ENCODE data around the gene SAMD11.
"Not testable (repeated sequence)": the region's sequence is repeated elsewhere in the genome, so short reads cannot be mapped to it uniquely, and the experiment has no call there.

SAMD11 gene

DNA sequence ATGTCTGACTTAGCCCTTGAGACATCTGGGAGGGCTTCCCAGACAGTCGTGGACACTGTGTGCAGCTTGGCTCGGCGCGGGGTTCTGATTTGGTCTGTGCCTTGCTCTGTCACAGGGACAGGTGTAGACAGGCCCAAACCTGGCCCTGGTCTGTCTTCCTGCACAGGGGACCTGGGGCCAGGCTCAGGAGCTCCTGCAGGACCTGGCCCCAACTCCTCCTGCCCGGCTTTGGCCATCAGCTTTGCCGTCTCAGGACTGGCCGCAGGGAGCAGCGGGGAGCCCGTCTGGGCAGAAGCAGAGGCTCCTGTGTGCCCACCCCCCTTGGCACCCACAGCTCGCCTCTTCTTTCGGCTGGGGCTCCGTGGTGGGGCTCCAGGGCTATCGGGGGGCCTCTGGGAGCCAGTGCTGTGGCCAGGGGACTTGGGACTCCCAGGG is 56.4 kb downstream of the SAMD11 start:
- no peak for DNase-seq

DNA sequence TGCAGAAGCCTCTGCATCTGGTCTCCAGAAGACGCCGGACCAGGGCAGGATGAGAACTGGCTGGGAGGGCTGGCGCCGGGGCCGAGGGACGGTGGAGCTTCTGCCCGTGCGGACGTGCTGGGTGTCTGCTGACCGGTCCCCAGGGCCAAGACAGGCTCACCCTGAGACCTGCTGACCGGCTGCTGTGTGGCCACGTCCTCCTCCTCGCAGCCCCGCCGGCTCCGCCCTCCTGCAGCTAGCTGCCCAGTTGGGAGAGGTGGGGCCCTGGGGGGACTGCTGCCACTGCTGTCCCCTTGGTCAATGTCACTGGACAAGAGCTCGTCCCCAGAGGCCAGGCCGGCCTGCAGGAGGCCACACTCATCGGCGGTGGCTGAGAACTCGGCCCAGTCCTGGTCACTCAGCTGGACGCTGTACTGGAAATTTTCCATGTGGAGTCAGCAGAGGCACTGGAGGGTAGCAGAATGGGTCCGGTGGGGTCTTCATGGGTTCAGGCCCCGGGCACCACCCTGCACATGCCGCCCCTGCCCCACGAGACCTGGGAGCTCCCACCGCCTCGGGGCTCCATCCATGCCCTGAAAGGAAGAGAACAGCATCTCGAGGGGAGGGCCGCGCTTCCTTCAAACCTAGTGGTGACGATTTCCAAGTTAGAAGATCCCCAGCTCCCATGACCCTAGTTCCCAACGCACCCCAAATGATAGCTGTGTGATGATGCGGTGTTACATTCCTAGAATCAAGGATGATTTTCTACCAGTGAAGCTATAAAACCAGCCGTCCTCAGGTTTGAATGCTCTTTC is 57.1 kb downstream of the SAMD11 start:
- DNase-seq: no peak

DNA sequence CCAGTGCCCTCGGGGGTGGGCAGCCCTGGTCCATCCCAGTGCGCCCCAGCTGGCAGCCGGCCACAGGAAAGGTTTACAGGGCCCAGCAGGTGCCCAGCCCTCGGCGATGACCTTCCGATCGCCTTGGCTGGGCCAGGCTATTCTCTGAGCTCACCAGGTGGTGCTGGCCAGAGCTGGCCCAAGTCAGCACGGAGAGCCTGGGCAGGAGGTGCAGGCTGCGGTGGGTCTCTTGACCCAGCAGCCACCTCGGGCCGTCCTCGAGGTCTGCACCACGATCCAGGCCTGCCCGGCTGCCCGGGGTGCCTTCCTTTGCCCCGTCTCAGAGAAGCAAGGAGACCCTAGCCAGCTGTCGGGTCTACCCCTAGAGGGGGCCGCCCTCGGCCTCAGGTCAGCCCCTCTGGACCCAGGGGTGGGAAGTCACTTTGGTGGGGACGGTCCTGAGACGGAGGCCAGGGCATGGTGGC is 57.8 kb downstream of the SAMD11 start:
- DNase-seq: no peak

DNA sequence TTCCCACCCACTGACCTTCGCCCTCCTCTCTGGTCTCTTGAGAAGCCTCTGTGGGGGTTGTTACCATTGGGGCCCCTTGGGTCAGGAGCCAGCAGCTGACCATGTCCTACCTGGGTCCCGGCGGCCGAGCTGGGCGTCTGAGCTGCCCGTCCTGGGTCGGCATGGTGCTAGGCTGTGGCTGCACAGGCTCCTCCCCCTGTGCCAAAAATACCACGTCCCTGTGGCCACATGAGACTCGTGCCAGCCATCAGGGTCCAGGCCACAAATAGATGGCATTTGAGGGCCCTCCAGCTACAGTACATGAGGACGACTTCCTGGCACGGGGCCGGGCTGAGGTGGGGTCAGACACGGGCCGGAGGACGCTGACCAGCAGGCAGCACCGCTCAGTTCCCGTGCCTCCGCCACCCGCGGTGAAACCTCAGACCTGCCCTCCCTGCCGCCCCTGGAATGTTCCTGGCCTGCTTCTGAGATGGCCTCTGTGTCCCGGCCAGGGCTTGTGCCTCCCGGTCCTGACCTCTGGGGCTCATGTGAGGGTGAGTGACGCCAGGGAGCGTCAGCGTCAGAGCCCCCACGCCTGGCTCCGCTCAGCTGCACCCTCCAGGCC is 58.3 kb downstream of the SAMD11 start, which contains the start of gene PERM1:
TSS of gene PERM1 (minus strand) at position 139 of the 604 bp plus-strand sequence. CDS start 1,064 bp downstream, outside the sequence.
- DNase-seq: no peak

DNA sequence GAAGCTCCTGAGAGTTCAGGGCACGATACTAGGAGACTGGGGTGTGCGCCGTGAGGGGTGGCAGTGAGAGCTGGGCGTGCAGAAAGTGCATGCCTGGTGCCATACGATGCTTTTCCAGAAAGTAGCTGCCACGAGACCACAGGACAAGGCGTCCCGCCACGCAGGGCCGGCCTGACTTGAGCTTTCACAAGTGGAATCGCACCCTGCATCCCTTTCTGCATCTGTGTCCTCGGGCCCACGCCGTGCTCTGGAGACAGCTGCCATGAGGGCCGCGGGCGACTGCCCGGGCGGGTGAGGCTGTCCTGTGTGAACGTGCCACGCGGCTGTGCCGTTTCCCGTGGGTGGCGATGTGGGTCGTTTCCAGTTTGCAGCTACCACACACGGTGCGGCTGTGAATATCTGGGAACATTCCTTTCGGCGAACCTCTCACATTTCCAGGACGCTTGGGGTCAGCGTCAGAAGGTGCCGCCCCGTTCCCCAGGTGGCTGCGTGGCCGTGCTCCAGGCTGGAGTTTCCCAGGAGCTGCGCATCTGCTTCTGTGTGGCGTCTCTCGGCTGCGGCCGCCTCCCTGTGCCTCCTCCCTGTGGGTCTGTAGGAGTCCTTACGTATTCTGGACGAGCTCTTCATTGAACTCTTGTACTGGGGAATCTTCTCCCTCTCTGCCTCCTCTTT is 59.2 kb downstream of the SAMD11 start:
- DNase-seq: no peak

DNA sequence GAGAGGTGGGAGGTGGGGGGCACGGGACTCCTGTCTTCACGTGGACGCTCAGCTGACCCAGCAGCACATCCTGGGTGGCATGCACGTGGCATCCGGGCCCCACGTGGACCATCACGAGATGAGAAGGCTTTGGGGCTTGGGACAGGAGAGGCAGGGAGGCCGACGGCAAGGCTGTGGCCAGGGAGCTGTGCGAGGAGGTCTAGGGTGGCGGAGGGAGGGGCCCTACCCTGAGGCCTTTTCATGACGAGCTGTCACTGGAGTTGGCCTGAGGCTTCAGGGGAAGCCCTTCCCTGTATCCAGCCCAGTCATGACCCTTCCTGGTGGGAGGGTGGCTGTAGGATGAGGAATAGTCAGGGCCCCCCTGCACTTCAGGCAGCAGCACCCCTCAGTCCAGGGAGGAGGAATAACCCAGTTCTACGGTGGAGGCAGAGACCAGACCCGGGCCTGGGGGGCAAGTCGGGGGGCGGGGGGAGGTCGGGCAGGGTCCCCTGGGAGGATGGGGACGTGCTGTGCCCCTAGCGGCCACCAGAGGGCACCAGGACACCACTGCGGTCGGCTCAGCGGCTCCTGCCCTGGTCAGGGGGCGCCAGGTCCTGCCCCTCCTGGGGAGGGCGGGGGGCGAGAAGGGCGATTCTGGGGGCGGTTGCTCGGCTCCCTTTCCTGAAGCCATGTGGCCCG is 60.2 kb downstream of the SAMD11 start:
- peak; percentile 46 for DNase-seq

DNA sequence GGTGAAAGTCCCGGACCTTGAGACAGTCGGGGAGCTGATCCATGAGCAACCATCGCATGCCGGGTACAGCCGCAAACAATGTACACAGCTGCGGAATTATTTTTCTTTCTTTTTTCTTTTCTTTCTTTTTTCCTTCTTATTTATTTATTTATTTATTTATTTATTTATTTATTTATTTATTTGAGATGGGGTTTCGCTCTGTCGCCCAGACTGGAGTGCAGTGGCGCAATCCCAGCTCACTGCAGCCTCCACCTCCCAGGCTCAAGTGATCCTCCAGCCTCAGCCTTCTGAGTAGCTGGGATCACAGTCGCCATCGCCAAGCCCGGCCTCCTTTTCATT is 60.7 kb downstream of the SAMD11 start:
- no peak for DNase-seq

DNA sequence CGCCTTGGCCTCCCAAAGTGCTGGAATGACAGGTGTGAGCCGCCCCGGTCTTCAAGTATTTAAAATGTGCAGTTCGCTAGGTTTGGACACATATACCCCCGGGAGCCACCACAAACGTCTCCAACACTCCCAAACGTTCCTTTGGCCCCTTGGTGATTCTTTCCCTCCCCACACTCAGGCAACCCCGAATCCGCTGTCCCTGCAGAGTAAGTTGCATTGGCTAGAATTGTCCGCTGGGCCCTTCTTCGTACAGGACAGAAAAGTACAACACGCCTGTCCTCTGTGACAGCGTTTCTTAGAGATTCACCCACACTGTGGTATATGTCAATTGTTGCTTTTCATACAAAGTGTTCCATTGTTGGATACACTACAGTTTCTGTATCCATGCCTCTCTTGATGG is 61.4 kb downstream of the SAMD11 start:
- no peak for DNase-seq

DNA sequence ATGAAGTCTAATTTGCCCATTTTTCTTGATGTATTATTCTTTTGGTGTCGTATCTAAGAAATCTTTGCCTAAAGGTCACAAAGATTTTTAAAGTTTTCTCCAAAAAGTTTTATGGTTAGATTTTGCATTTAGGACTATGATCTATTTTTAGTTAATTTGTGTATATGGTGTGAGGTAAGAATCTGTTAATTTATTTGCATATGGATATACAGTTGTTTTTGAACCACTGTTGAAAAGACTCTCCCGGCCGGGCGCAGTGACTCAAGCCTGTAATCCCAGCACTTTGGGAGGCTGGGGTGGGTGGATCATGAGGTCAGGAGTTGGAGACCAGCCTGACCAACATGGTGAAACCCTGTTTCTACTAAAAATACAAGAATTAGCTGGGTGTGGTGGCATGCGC is 64.3 kb downstream of the SAMD11 start:
- not testable (repeated sequence) for DNase-seq

DNA sequence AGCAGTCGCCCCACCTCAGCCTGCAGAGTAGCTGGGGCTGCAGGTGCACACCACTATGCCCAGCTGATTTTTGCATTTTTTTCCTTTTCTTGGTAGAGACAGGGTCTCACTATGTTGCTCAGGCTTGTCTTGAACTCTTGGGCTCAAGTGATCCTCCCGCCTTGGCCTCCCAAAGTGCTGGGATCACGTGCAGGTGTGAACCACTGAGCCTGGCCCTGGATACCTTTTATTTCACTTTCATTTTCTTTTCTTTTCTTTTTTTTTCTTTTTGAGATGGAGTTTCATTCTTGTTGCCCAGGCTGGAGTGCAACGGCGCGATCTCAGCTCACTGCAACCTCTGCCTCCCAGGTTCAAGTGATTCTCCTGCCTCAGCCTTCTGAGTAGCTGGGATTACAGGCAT is 67.6 kb downstream of the SAMD11 start:
- DNase-seq: not testable (repeated sequence)

DNA sequence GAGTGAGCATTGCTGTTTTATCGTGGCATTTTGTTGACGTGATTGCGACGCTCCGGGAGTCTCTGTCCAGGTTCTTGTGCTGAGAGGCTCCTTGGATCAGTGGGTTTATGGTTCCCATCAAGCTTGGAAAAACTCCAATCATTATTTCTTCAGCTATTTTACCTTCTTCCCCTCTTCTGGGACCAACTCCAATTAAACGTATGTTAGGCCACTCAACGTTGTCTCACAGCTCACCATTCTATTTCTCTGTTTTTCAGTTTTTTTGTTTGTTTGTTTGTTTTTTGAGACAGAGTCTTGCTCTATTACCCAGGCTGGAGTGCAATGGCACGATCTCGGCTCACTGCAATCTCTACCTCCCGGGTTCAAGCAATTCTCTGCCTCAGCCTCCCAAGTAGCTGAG is 68.2 kb downstream of the SAMD11 start:
- DNase-seq: no peak

DNA sequence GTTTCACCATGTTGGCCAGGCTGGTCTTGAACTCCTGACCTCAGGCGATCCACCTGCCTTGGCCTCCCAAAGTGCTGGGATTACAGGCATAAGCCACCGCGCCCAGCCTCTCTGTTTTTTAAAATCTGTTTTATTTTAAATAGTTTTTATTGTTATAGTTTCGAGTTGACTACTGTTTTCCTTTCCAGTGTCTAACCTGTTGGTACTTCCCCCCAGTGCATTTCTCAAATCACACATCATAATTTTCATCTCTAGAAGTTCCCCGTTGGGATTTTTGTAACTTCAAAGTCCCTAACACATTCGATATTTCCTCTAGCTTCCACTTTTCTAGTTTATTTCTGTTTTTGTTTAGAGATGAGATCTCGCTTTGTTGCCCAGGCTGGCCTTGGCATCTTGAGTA is 68.6 kb downstream of the SAMD11 start:
- no peak for DNase-seq

DNA sequence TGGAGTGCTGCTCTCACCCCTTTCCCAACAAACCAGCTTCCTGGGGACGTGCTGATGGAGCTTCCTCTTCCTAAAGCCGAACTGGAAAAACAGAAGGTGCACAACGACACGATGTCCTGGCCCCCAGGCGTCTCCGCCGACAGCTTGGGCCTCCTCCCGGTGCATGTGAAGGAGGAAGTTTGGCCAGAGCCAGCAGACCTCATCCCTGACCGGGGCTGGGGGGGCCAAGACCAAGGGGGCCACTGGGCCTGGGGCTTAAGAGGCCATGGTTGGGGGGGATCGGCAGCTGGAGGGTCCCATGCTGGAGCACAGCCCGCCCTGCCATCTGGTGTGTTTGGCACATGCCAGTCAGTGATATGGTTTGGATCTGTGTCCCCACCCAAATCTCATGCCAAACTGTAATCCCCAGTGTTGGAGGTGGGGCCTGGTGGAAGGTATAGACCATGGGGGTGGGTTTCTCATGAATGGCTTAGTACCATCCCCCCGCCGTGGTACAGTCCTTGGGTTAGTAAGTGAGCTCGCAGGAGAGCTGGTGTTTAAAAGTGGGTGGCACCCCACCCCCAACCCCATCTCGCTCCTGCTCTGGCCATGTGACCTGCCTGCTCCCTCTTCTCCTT is 69.8 kb downstream of the SAMD11 start:
- DNase-seq: no peak

All from hematopoietic multipotent progenitor cell treated with erythropoietin and hydrocortisone succinate and interleukin-3 and kit ligand, for 4 days (in vitro differentiated cells).